IMR-90 (cell line): ENCODE results near the gene PSMB1. TPM values are rescaled to one million over a fixed set of nuclear protein-coding genes. Genes with fewer than 3 reads are reported as not detected.

Experiments used
- ATAC-seq: fragments of 200-7000 bp; cut with Tn5 transposase; 2 replicates; pipeline ENCODE4 v1.9.1; 2020; ENCODE audit warnings: low read depth, mild to moderate bottlenecking, moderate library complexity
- BruUV-seq: library from RNA; stranded (reverse); fragments of 400-500 nt; replicated peaks from 2 replicates; lab custom pipeline; 2021; lab: Mats Ljungman, UMichigan
- CTCF ChIA-PET: fragments of 300-600 bp; formaldehyde crosslinking; extraction: SDS; loops from one replicate; lab custom pipeline; 2021; ENCODE audit warnings: antibody characterized with exemption; lab: Yijun Ruan, JAX
- POLR2A ChIA-PET: fragments of 300-600 bp; sonication (Branson Sonifier 250); formaldehyde crosslinking; loops from one replicate; lab custom pipeline; 2022; ENCODE audit warnings: antibody characterized with exemption; ENCODE audit not compliant: unreplicated experiment; lab: Charles Lee
- DNase-seq: peaks from one replicate; pipeline ENCODE4 v3.0.0; 2013
- H2AFZ ChIP-seq: replicated peaks from 2 replicates; pipeline ENCODE3; 2013; ENCODE audit warnings: low read length, mild to moderate bottlenecking; ENCODE audit not compliant: poor library complexity
- H2AK5ac ChIP-seq: 2 replicates; pipeline ENCODE4 v1.6.1; 2013; ENCODE audit warnings: low read depth, low read length, inconsistent platforms
- H2AK9ac ChIP-seq: replicated peaks from 2 replicates; pipeline ENCODE3; 2013; ENCODE audit warnings: mild to moderate bottlenecking, low read depth, low read length, moderate library complexity; ENCODE audit not compliant: poor library complexity
- H2BK120ac ChIP-seq: 2 replicates; pipeline ENCODE4 v1.6.1; 2013; ENCODE audit warnings: low read depth, low read length, inconsistent platforms
- H2BK15ac ChIP-seq: 3 replicates; pipeline ENCODE4 v1.6.1; 2013; ENCODE audit warnings: low read depth, low read length, inconsistent platforms
- H2BK20ac ChIP-seq: 2 replicates; pipeline ENCODE4 v1.6.1; 2013; ENCODE audit warnings: low read depth, mild to moderate bottlenecking, inconsistent platforms, low read length, moderate library complexity
- H2BK5ac ChIP-seq: 2 replicates; pipeline ENCODE4 v1.6.1; 2013; ENCODE audit warnings: mild to moderate bottlenecking, low read depth, low read length, inconsistent platforms; ENCODE audit not compliant: poor library complexity, severe bottlenecking
- H3K14ac ChIP-seq: replicated peaks from 2 replicates; pipeline ENCODE4 v1.6.1; 2013; ENCODE audit warnings: low read depth, low read length, inconsistent platforms
- H3K18ac ChIP-seq: 2 replicates; pipeline ENCODE4 v1.6.1; 2013; ENCODE audit warnings: low read depth, low read length, control low read depth
- H3K23ac ChIP-seq: 2 replicates; pipeline ENCODE4 v1.6.1; 2013; ENCODE audit warnings: low read depth, low read length, inconsistent platforms
- H3K27ac ChIP-seq: 2 replicates; pipeline ENCODE4 v1.5.1; 2013; ENCODE audit warnings: mild to moderate bottlenecking, control low read depth, low read length; ENCODE audit not compliant: insufficient read depth
- H3K27me3 ChIP-seq: 2 replicates; pipeline ENCODE4 v1.6.1; 2013; ENCODE audit warnings: low read length; ENCODE audit not compliant: control insufficient read depth, insufficient read depth
- H3K36me3 ChIP-seq: 2 replicates; pipeline ENCODE4 v1.6.1; 2013; ENCODE audit warnings: low read length, mixed read lengths; ENCODE audit not compliant: control insufficient read depth, insufficient read depth
- H3K4ac ChIP-seq: 2 replicates; pipeline ENCODE4 v1.6.1; 2013; ENCODE audit warnings: low read depth, low read length, inconsistent platforms
- H3K4me1 ChIP-seq: 2 replicates; pipeline ENCODE4 v1.6.1; 2013; ENCODE audit warnings: low read length, mixed read lengths; ENCODE audit not compliant: control insufficient read depth, insufficient read depth
- H3K4me2 ChIP-seq: 2 replicates; pipeline ENCODE4 v1.6.1; 2013; ENCODE audit warnings: low read depth, mild to moderate bottlenecking, control low read depth, low read length, moderate library complexity
- H3K4me3 ChIP-seq: 2 replicates; pipeline ENCODE4 v1.5.1; 2013; ENCODE audit warnings: low read depth, mild to moderate bottlenecking, control low read depth, low read length, moderate library complexity; ENCODE audit not compliant: insufficient read depth
- H3K56ac ChIP-seq: 2 replicates; pipeline ENCODE4 v1.6.1; 2013; ENCODE audit warnings: low read length, inconsistent platforms; ENCODE audit not compliant: insufficient read depth; ENCODE audit errors: extremely low read depth
- H3K79me1 ChIP-seq, 2 experiments: 2 replicates each; pipeline ENCODE4 v1.6.1; 2013; ENCODE audit warnings: low read length in 2 of 2, inconsistent platforms in 1 of 2, low read depth in 1 of 2
- H3K9ac ChIP-seq: 2 replicates; pipeline ENCODE4 v1.6.1; 2013; ENCODE audit warnings: low read depth, low read length, control low read depth
- H3K9me1 ChIP-seq: 2 replicates; pipeline ENCODE4 v1.6.1; 2013; ENCODE audit warnings: low read length, inconsistent platforms; ENCODE audit not compliant: insufficient read depth
- H3K9me3 ChIP-seq: 2 replicates; pipeline ENCODE4 v1.6.1; 2013; ENCODE audit warnings: low read length; ENCODE audit not compliant: control insufficient read depth, insufficient read depth
- H4K20me1 ChIP-seq: 2 replicates; pipeline ENCODE4 v1.6.1; 2013; ENCODE audit warnings: low read length, inconsistent platforms; ENCODE audit not compliant: insufficient read depth
- H4K5ac ChIP-seq: 2 replicates; pipeline ENCODE4 v1.6.1; 2013; ENCODE audit warnings: mild to moderate bottlenecking, low read depth, low read length, control low read depth
- H4K8ac ChIP-seq, 2 experiments: 2 replicates each; pipeline ENCODE4 v1.6.1; 2013; ENCODE audit warnings: low read depth in 2 of 2, low read length in 2 of 2, control low read depth in 1 of 2, inconsistent platforms in 1 of 2
- H4K91ac ChIP-seq: 2 replicates; pipeline ENCODE4 v1.6.1; 2013; ENCODE audit warnings: low read depth, low read length, inconsistent platforms; ENCODE audit not compliant: insufficient read depth
- CEBPB ChIP-seq: IDR thresholded peaks from 2 replicates; pipeline ENCODE4 v1.6.1; 2012; ENCODE audit warnings: low read depth, low read length, improper control_type of control experiment
- CHD1 ChIP-seq: IDR thresholded peaks from 2 replicates; pipeline ENCODE4 v1.6.1; 2012; ENCODE audit warnings: low read depth, low read length, improper control_type of control experiment
- WGBS, 2 experiments: methylation state at CpG; one replicate each; pipeline versions ENCODE4 v1.1.5 to v1.1.7; 2013; ENCODE audit warnings: missing lambda C conversion rate in 2 of 2; ENCODE audit not compliant: insufficient read length in 1 of 2; ENCODE audit errors: extremely low coverage in 2 of 2; 5-methylcytosine and 5-hydroxymethylcytosine counted together
- dilution Hi-C: fragments of 300-500 bp; cut with HindIII; formaldehyde crosslinking; loops from one replicate; pipeline ENCODE4 v1.14.3; 2018; ENCODE audit warnings: low sequenced_read_pairs; ENCODE audit not compliant: unreplicated experiment
- in situ Hi-C: fragments of 300-500 bp; cut with MboI; formaldehyde crosslinking; loops from 3 replicates; pipeline ENCODE4 v1.14.3; 2019; ENCODE audit warnings: low sequenced_read_pairs, inconsistent platforms, mixed read lengths
- intact Hi-C: fragments of 100-400 bp; cut with micrococcal nuclease; formaldehyde crosslinking; loops from 2 replicates; pipeline ENCODE4 v1.10.0; 2022
- polyA plus RNA-seq, 3 experiments: library from polyadenylated mRNA; depleted of rRNA; stranded (reverse); fragments of >200 nt; gene quantifications; 2 replicates each; pipeline ENCODE4 v1.2.3, GENCODE V29; 2012; ENCODE audit warnings: low replicate concordance in 1 of 3
- total RNA-seq: library from RNA; depleted of rRNA; stranded (reverse); fragments of >200 nt; gene quantifications from 2 replicates; pipeline ENCODE4 v1.2.3, GENCODE V29; 2012

PSMB1 gene
- total and polyA plus RNA-seq, 2 of the 4 experiments (the other 2 are of a cell fraction) = 450 to 508 TPM

DNA sequence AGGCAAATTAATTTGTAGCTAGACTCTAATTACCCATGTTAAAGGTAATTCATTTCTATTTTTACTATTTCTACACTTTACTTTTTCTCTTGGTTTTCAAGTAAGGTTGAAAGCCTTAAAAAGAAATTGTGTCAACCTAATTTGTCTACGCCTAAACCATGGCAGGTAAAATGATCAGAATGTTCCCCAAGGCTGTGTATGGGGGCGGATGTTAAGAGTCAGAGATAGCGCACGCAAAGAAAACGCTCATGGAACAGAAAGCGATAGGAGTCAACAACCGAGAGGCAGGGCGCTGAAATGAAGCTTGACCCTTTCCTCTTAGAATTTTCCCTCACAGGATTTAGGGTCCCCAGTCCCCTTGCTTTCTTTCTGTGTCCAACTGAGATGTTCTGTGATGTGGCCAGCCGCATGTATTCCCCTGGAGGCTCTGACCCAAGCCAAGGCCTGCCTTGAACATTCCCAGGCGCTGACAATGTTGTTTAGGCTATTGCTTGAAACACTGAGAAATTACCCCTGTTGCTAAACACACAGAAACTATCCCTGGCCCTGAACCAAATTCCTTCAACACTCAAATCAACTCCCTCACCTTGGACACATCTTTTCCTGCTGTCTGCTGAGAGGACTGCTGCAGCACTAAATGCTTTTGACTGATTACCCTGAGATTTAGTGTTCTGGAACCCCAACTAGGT, 10.9 kb downstream of the PSMB1 start:
- 100% methylated on average over 1 of the region's 10 CpGs; no CpG with 5 or more reads in 1 of the 2 experiments for whole genome bisulfite sequencing, 2 experiments
- H3K23ac ChIP-seq = no peak overlapping the region

More for the DNA sequence above, 10.9 kb downstream of the PSMB1 start:
- ChIA-PET POLR2A (no interaction called here), CTCF (interaction anchor here (0.6 to 0.7 kb wide), 2 partner anchors 9 to 25 kb away, joined by 3 read pairs; no protein-coding TSS in a partner anchor)
- H3K4ac ChIP-seq = no peak overlapping the region
- TF ChIP-seq CEBPB (peak; percentile 47; the same call in 1 of the 2 replicates), CHD1 (no peak)
- BruUV-seq = no TSS peak
- no peak overlapping the region for H4K8ac ChIP-seq
- H3K9me3 ChIP-seq = no peaks in the 10 kb centered on the region
- H2BK20ac ChIP-seq = no peak overlapping the region
- H2BK5ac ChIP-seq = no peak overlapping the region
- peaks cover 38% of the 10 kb centered on the region for H3K36me3 ChIP-seq
- in situ Hi-C loops (no loop called here), dilution Hi-C loops (no loop called here), intact Hi-C loops (no loop called here)
- no peak overlapping the region for H4K5ac ChIP-seq
- peaks cover 6% of the 10 kb centered on the region for H3K4me1 ChIP-seq
- H3K18ac ChIP-seq = no peak overlapping the region
- ATAC-seq (peak; percentile 50), DNase-seq (peak; percentile 68)
- H4K20me1 ChIP-seq = peaks cover 37% of the 10 kb centered on the region
- H3K56ac ChIP-seq = no peak overlapping the region
- H2AFZ ChIP-seq = no peak overlapping the region
- H2AK9ac ChIP-seq = no peak overlapping the region
- H3K4me2 ChIP-seq = no peak overlapping the region
- no peak overlapping the region for H3K14ac ChIP-seq
- no peaks in the 10 kb centered on the region for H3K9me1 ChIP-seq
- H3K27ac ChIP-seq = no peak overlapping the region
- H2BK15ac ChIP-seq = no peak overlapping the region
- peaks cover 14 to 43% of the 10 kb centered on the region in 2 experiments for H3K79me1 ChIP-seq
- H3K4me3 ChIP-seq = no peak overlapping the region
- H3K27me3 ChIP-seq = no peaks in the 10 kb centered on the region
- no peak overlapping the region for H3K9ac ChIP-seq
- no peak overlapping the region for H2BK120ac ChIP-seq
- H4K91ac ChIP-seq = no peak overlapping the region
- no peak overlapping the region for H2AK5ac ChIP-seq
